HL-60 (cell line): Measurements from ENCODE around the gene ADARB1.

ENCODE experiments used
- GABPA ChIP-seq: IDR thresholded peaks from 2 replicates; pipeline ENCODE4 v1.6.1; 2012; ENCODE audit warnings: low read depth
- POLR2AphosphoS5 ChIP-seq: IDR thresholded peaks from 2 replicates; pipeline ENCODE4 v1.6.1; 2012; ENCODE audit warnings: low read depth
- TF ChIP-seq, protein P1 (sequence below): IDR thresholded peaks from one replicate; pipeline ENCODE4 v1.5.1; 2011; ENCODE audit warnings: low read length, control low read depth, inconsistent platforms; ENCODE audit not compliant: insufficient read depth

DNA sequence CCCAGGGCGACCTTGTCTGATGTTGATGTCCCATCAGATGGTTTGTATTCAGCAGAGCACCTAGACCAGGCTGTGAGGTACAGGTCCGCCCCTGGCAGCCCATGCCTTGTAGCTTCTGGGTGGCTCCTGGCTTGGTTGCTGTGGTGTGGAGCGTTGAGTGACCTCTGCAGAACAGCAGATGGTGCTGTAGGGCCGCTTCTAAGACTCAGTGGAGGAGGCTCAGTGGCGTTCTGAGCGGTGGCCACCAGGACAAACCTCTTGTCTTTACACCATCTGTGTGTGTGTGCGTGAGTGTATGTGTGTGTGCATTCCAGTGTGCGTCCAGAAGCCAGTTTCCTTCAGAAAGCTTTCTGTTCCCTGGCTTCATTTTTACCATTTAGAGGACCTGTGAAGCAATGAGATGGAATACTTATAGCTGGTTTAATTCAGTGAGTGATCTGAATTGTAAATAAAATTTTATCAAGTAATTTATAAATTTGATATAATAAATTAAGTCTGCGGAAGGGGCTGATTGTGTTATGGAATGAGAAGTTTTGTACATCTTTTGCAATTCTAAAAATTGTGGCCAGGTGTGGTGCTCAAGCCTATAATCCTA, 66.1 kb downstream of the ADARB1 start:
- TF ChIP-seq, protein P1, sequence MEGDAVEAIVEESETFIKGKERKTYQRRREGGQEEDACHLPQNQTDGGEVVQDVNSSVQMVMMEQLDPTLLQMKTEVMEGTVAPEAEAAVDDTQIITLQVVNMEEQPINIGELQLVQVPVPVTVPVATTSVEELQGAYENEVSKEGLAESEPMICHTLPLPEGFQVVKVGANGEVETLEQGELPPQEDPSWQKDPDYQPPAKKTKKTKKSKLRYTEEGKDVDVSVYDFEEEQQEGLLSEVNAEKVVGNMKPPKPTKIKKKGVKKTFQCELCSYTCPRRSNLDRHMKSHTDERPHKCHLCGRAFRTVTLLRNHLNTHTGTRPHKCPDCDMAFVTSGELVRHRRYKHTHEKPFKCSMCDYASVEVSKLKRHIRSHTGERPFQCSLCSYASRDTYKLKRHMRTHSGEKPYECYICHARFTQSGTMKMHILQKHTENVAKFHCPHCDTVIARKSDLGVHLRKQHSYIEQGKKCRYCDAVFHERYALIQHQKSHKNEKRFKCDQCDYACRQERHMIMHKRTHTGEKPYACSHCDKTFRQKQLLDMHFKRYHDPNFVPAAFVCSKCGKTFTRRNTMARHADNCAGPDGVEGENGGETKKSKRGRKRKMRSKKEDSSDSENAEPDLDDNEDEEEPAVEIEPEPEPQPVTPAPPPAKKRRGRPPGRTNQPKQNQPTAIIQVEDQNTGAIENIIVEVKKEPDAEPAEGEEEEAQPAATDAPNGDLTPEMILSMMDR, result peak; percentile 96
- no peak for TF ChIP-seq POLR2AphosphoS5
- TF ChIP-seq GABPA, result no peak
